ENCODE data around the gene RALGAPA2.

The RALGAPA2 gene

GRCh38 chr20:20435453-20435852, 277.0 kb downstream of the RALGAPA2 start:
- Histone ChIP-seq H2AFZ (ENCODE audit: low read depth, low read length) (no peak overlapping the region), H3K4me2 (ENCODE audit: low read length) (no peak overlapping the region), H3K36me3 (replicated peaks; ENCODE audit: low read depth, low read length) (no peaks in the 10 kb centered on the region), H3K27me3 (ENCODE audit: low read depth, low read length) (peaks cover 5% of the 10 kb centered on the region), H3K9me3 (ENCODE audit: insufficient read depth, low read length) (no peaks in the 10 kb centered on the region), H4K20me1 (ENCODE audit: insufficient read depth, low read length) (0 out of 2 replicates have a peak, but pooled peaks cover 3% of the 10 kb centered on the region), H3K4me1 (ENCODE audit: low read length) (peaks cover 9% of the 10 kb centered on the region), H3K27ac (ENCODE audit: low read length) (no peak overlapping the region), H3K9ac (ENCODE audit: low read length) (no peak overlapping the region), H3K79me2 (ENCODE audit: low read length) (no peaks in the 10 kb centered on the region), H3K4me3 (ENCODE audit: low read length) (no peak overlapping the region)
- TF ChIP-seq EZH2phosphoT487 (IDR thresholded peaks at IDR 0.05; ENCODE audit: low read depth) (no peak), CTCF (IDR thresholded peaks at IDR 0.05; ENCODE audit: low read depth, low read length) (peak; percentile 58)

DNA sequence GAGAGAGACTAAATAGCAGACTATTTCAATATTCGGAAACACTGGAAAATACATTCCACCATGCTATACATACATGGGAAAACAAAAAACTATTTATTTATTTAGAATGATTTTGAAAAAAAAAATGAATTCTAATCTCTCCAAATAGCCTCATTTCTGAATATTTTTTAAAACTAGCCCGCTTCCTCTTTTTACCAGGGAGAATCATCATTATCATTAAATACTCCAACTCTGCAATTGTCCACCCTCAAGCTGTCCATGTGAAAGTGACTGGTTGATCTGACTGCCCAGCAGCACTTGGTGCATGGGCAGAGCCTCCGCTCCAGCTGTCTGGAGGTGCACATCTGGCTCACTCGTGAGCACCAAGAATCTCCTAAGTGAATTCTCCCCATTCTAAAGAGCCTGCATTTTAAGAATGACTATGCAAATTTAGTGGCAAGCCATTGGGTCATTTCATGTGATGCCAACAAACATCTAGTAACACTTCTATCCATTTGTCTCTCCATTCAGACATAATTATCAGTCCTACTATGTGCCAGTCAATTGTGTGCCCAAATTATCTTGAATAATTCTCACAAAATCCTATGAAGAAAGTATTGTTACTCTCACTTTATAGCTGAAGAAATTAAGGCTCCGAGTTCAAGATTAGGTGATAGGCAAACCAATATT, 279.7 kb downstream of the RALGAPA2 start:
- no peak overlapping the region for H3K4me3 ChIP-seq (ENCODE audit: low read length)
- TF ChIP-seq CTCF (IDR thresholded peaks at IDR 0.05; ENCODE audit: low read depth, low read length) (no peak), EZH2phosphoT487 (IDR thresholded peaks at IDR 0.05; ENCODE audit: low read depth) (no peak)
- no peaks in the 10 kb centered on the region for H3K9me3 ChIP-seq (ENCODE audit: insufficient read depth, low read length)

DNA sequence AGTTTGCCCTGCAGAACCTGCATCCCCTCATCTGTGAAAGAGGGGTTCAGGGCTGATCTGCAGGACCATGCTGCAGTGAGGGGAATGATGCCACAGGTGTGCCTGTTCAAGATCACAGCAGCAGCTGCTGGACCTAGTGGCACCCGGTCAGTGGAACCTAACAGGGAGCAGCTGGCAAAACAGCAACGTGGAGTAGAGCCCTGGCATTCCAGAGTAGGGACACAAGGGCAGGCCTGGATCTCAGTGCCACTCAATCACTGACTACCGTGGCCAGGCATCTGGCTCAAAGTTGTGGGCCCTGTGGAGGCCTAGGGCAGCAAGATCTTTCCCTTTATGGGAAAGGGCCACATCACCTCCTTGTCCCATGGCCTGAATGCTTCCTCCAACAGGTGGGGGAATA, 282.4 kb downstream of the RALGAPA2 start:
- TF ChIP-seq CTCF (IDR thresholded peaks at IDR 0.05; ENCODE audit: low read depth, low read length) (no peak), EZH2phosphoT487 (IDR thresholded peaks at IDR 0.05; ENCODE audit: low read depth) (no peak)
- Histone ChIP-seq H3K9ac (ENCODE audit: low read length) (no peak overlapping the region), H3K9me3 (ENCODE audit: insufficient read depth, low read length) (no peaks in the 10 kb centered on the region), H2AFZ (ENCODE audit: low read depth, low read length) (no peak overlapping the region), H3K27me3 (ENCODE audit: low read depth, low read length) (no peaks in the 10 kb centered on the region), H3K4me1 (ENCODE audit: low read length) (peaks cover 2% of the 10 kb centered on the region; the same call in 1 of the 2 replicates), H3K36me3 (replicated peaks; ENCODE audit: low read depth, low read length) (no peaks in the 10 kb centered on the region), H3K4me2 (ENCODE audit: low read length) (no peak overlapping the region), H3K27ac (ENCODE audit: low read length) (no peak overlapping the region), H4K20me1 (ENCODE audit: insufficient read depth, low read length) (0 out of 2 replicates have a peak, but pooled peaks cover 3% of the 10 kb centered on the region), H3K4me3 (ENCODE audit: low read length) (no peak overlapping the region), H3K79me2 (ENCODE audit: low read length) (no peaks in the 10 kb centered on the region)

More for the DNA sequence above, 279.7 kb downstream of the RALGAPA2 start:
- Histone ChIP-seq H3K27ac (ENCODE audit: low read length) (no peak overlapping the region), H3K36me3 (replicated peaks; ENCODE audit: low read depth, low read length) (no peaks in the 10 kb centered on the region), H3K27me3 (ENCODE audit: low read depth, low read length) (no peaks in the 10 kb centered on the region), H3K4me2 (ENCODE audit: low read length) (no peak overlapping the region), H3K4me1 (ENCODE audit: low read length) (peaks cover 2% of the 10 kb centered on the region; the same call in 1 of the 2 replicates), H2AFZ (ENCODE audit: low read depth, low read length) (no peak overlapping the region), H3K79me2 (ENCODE audit: low read length) (no peaks in the 10 kb centered on the region), H3K9ac (ENCODE audit: low read length) (no peak overlapping the region), H4K20me1 (ENCODE audit: insufficient read depth, low read length) (0 out of 2 replicates have a peak, but pooled peaks cover 3% of the 10 kb centered on the region)

DNA sequence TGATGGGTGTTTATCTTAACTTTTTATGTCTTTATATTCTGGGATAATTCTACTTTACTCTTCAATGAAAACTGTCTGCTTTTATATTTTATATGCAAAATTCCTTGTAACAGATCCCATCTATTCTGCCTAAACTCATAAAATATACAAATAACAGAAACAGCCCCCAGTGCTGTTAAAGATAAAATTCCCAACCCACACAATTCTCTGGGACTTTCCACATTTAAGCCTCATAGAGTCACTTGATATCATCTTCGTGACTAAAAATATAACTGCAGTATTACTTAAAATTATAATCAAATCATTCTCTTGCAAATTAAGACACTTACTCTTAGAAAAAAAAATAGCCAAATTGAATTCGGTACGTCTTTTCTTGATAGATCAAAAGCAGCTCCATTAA, 284.4 kb downstream of the RALGAPA2 start:
- Histone ChIP-seq H3K4me3 (ENCODE audit: low read length) (no peak overlapping the region), H3K9me3 (ENCODE audit: insufficient read depth, low read length) (no peaks in the 10 kb centered on the region), H4K20me1 (ENCODE audit: insufficient read depth, low read length) (0 out of 2 replicates have a peak, but pooled peaks cover 3% of the 10 kb centered on the region), H3K79me2 (ENCODE audit: low read length) (no peaks in the 10 kb centered on the region), H3K27ac (ENCODE audit: low read length) (no peak overlapping the region), H2AFZ (ENCODE audit: low read depth, low read length) (no peak overlapping the region), H3K36me3 (replicated peaks; ENCODE audit: low read depth, low read length) (no peaks in the 10 kb centered on the region), H3K4me2 (ENCODE audit: low read length) (no peak overlapping the region), H3K27me3 (ENCODE audit: low read depth, low read length) (no peaks in the 10 kb centered on the region), H3K9ac (ENCODE audit: low read length) (no peak overlapping the region), H3K4me1 (ENCODE audit: low read length) (peaks cover 2% of the 10 kb centered on the region; the same call in 1 of the 2 replicates)
- TF ChIP-seq EZH2phosphoT487 (IDR thresholded peaks at IDR 0.05; ENCODE audit: low read depth), result no peak
- TF ChIP-seq CTCF (IDR thresholded peaks at IDR 0.05; ENCODE audit: low read depth, low read length), result no peak

All from OCI-LY3 (cell line).